ENCODE results near the gene ITGAX. TPM values are rescaled to one million over a fixed set of nuclear protein-coding genes. Genes with fewer than 3 reads are reported as not detected.

The ITGAX gene
- total and polyA plus RNA-seq, 4 donors, result 1.1 to 9.6 (median 1.9) TPM

DNA sequence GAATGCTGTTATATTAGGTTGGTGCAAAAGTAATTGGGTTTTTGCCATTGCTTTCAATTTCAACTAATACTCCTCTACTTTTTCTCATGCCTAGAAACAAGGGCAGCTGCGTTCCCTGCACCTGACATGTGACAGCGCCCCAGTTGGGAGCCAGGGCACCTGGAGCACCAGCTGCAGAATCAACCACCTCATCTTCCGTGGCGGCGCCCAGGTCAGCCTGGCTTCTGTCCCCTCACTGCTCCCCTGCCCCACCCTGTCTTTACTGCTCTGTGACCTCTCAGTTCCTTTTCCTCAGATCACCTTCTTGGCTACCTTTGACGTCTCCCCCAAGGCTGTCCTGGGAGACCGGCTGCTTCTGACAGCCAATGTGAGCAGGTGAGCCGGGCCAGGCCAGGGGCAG, 21.7 kb downstream of the ITGAX start:
- Histone ChIP-seq H3K36me3 (ENCODE audit: control insufficient read depth in 4 of 4, insufficient read depth in 3 of 4, low read depth in 1 of 4, low read length in 3 of 4) (no peaks in the 10 kb centered on the region), H3K4me3 (ENCODE audit: low read depth in 1 of 3, low read length in 3 of 3) (no peak overlapping the region), H3K4me1 (ENCODE audit: control insufficient read depth in 4 of 4, insufficient read depth in 4 of 4, low read length in 3 of 4) (no peaks in the 10 kb centered on the region), H3K9ac (ENCODE audit: low read depth in 1 of 2, low read length in 2 of 2) (no peak overlapping the region), H3K9me3 (ENCODE audit: control insufficient read depth in 4 of 4, low read length in 3 of 4) (peaks cover 0 to 6% (median under 1%) of the 10 kb centered on the region in 4 donors), H3K27me3 (ENCODE audit: control insufficient read depth in 4 of 4, insufficient read depth in 4 of 4, low read length in 3 of 4) (no peaks in the 10 kb centered on the region), H3K27ac (ENCODE audit: low read depth in 1 of 2, low read length in 2 of 2) (no peak overlapping the region)
- 86% methylated on average over 8 of the region's 8 CpGs for WGBS
- no peak for TF ChIP-seq GABPA (IDR thresholded peaks at IDR 0.05 in 1 of 2, conservative IDR thresholded peaks at IDR 0.05 in 1 of 2)
- no peak for TF ChIP-seq RXRA (IDR thresholded peaks at IDR 0.05)
- no peak for TF ChIP-seq YY1 (IDR thresholded peaks at IDR 0.05)
- no peak for DNase-seq (ENCODE audit: low spot score)

DNA sequence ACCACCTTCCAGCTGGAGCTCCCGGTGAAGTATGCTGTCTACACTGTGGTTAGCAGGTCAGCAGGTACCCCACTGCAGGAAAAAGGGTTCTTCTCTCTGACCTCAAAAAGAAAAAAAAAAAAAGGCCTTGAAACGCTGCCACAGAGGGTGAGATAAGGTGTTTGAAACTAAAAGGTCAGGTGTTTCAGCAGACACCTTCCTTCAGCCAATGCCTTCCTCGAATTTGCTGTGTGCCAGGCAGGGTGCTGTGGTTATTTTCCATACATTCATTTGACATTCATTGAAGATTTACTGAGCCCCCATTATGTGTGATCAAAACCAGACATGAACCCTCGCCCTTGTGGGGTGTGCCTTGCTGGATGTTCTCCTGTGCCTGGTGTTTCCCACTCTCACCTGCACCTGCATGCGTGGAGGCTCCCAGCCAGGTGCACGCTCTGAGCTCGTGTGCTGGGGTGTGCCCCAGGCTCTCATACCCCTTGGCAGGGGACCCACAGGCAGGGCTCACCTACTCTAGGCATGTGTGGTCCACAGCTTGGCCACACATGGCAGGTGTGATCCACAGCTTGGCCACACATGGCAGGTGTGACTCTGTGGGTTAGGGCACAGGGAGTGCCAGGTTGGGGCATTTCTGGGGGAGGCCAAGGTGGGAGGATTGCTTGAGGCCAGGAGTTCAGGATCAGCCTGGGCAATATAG, 22.4 kb downstream of the ITGAX start:
- 76% methylated on average over 7 of the region's 7 CpGs for WGBS
- peaks cover 0 to 6% (median under 1%) of the 10 kb centered on the region in 4 donors for H3K9me3 ChIP-seq (ENCODE audit: control insufficient read depth in 4 of 4, low read length in 3 of 4)
- H3K4me1 ChIP-seq (ENCODE audit: control insufficient read depth in 4 of 4, insufficient read depth in 4 of 4, low read length in 3 of 4), result no peaks in the 10 kb centered on the region
- no peak overlapping the region for H3K9ac ChIP-seq (ENCODE audit: low read depth in 1 of 2, low read length in 2 of 2)
- no peaks in the 10 kb centered on the region for H3K27me3 ChIP-seq (ENCODE audit: control insufficient read depth in 4 of 4, insufficient read depth in 4 of 4, low read length in 3 of 4)
- no peak for DNase-seq (ENCODE audit: low spot score)
- no peak overlapping the region for H3K4me3 ChIP-seq (ENCODE audit: low read depth in 1 of 3, low read length in 3 of 3)
- TF ChIP-seq RAD21 (IDR thresholded peaks at IDR 0.05), result no peak
- no peak for TF ChIP-seq JUND (IDR thresholded peaks at IDR 0.05)
- TF ChIP-seq HNF4A (conservative IDR thresholded peaks at IDR 0.05), result no peak
- no peak for TF ChIP-seq SP1 (IDR thresholded peaks at IDR 0.05)
- TF ChIP-seq NR2F2 (IDR thresholded peaks at IDR 0.05), result no peak
- no peak for TF ChIP-seq FOXA1 (IDR thresholded peaks at IDR 0.05)
- TF ChIP-seq, protein P1, sequence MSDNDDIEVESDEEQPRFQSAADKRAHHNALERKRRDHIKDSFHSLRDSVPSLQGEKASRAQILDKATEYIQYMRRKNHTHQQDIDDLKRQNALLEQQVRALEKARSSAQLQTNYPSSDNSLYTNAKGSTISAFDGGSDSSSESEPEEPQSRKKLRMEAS (IDR thresholded peaks at IDR 0.05), result no peak
- no peak for TF ChIP-seq FOXA2 (IDR thresholded peaks at IDR 0.05)
- TF ChIP-seq YY1 (IDR thresholded peaks at IDR 0.05), result no peak
- no peak for TF ChIP-seq HNF4G (IDR thresholded peaks at IDR 0.05)
- no peaks in the 10 kb centered on the region for H3K36me3 ChIP-seq (ENCODE audit: control insufficient read depth in 4 of 4, insufficient read depth in 3 of 4, low read depth in 1 of 4, low read length in 3 of 4)
- H3K27ac ChIP-seq (ENCODE audit: low read depth in 1 of 2, low read length in 2 of 2), result no peak overlapping the region

DNA sequence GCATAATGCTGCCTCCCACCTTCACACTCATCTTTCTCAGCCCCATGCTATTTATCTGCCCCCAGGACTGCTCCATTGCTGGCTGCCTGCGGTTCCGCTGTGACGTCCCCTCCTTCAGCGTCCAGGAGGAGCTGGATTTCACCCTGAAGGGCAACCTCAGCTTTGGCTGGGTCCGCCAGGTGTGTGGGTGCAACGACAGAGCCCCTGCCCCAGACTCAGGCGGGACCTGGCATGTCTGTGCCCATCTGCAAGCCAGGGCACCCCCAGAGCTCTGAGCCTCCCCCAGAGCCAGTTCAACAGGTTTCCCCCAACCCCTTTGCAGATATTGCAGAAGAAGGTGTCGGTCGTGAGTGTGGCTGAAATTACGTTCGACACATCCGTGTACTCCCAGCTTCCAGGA, 25.2 kb downstream of the ITGAX start:
- Histone ChIP-seq H3K9me3 (ENCODE audit: control insufficient read depth in 4 of 4, low read length in 3 of 4) (peaks cover 0 to 5% (median under 1%) of the 10 kb centered on the region in 4 donors), H3K9ac (ENCODE audit: low read depth in 1 of 2, low read length in 2 of 2) (no peak overlapping the region), H3K4me3 (ENCODE audit: low read depth in 1 of 3, low read length in 3 of 3) (no peak overlapping the region), H3K27ac (ENCODE audit: low read depth in 1 of 2, low read length in 2 of 2) (no peak overlapping the region), H3K27me3 (ENCODE audit: control insufficient read depth in 4 of 4, insufficient read depth in 4 of 4, low read length in 3 of 4) (no peaks in the 10 kb centered on the region), H3K36me3 (ENCODE audit: control insufficient read depth in 4 of 4, insufficient read depth in 3 of 4, low read depth in 1 of 4, low read length in 3 of 4) (no peaks in the 10 kb centered on the region), H3K4me1 (ENCODE audit: control insufficient read depth in 4 of 4, insufficient read depth in 4 of 4, low read length in 3 of 4) (peaks cover 0 to 3% (median 0%) of the 10 kb centered on the region in 4 donors)
- DNase-seq (ENCODE audit: low spot score), result no peak
- WGBS, result 88% methylated on average over 12 of the region's 12 CpGs
- TF ChIP-seq EGR1 (IDR thresholded peaks at IDR 0.05; ENCODE audit: low read depth in 2 of 2) (no peak), GABPA (IDR thresholded peaks at IDR 0.05 in 1 of 2, conservative IDR thresholded peaks at IDR 0.05 in 1 of 2) (no peak), RAD21 (IDR thresholded peaks at IDR 0.05) (no peak)
- TF ChIP-seq, protein P2, sequence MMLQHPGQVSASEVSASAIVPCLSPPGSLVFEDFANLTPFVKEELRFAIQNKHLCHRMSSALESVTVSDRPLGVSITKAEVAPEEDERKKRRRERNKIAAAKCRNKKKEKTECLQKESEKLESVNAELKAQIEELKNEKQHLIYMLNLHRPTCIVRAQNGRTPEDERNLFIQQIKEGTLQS (IDR thresholded peaks at IDR 0.05), result no peak
- TF ChIP-seq, protein P3, sequence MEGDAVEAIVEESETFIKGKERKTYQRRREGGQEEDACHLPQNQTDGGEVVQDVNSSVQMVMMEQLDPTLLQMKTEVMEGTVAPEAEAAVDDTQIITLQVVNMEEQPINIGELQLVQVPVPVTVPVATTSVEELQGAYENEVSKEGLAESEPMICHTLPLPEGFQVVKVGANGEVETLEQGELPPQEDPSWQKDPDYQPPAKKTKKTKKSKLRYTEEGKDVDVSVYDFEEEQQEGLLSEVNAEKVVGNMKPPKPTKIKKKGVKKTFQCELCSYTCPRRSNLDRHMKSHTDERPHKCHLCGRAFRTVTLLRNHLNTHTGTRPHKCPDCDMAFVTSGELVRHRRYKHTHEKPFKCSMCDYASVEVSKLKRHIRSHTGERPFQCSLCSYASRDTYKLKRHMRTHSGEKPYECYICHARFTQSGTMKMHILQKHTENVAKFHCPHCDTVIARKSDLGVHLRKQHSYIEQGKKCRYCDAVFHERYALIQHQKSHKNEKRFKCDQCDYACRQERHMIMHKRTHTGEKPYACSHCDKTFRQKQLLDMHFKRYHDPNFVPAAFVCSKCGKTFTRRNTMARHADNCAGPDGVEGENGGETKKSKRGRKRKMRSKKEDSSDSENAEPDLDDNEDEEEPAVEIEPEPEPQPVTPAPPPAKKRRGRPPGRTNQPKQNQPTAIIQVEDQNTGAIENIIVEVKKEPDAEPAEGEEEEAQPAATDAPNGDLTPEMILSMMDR (IDR thresholded peaks at IDR 0.05; ENCODE audit: low read depth, low read length, missing input control), result no peak

All from liver (tissue), 9 donors.